ENCODE measurements around the gene SYNGR4. TPM values are rescaled to one million over a fixed set of nuclear protein-coding genes. Genes with fewer than 3 reads are reported as not detected.

Gene SYNGR4
- total and polyA plus RNA-seq, 2 donors (not counting 1 experiment from before 2014, with no cell fraction given) = not detected

DNA sequence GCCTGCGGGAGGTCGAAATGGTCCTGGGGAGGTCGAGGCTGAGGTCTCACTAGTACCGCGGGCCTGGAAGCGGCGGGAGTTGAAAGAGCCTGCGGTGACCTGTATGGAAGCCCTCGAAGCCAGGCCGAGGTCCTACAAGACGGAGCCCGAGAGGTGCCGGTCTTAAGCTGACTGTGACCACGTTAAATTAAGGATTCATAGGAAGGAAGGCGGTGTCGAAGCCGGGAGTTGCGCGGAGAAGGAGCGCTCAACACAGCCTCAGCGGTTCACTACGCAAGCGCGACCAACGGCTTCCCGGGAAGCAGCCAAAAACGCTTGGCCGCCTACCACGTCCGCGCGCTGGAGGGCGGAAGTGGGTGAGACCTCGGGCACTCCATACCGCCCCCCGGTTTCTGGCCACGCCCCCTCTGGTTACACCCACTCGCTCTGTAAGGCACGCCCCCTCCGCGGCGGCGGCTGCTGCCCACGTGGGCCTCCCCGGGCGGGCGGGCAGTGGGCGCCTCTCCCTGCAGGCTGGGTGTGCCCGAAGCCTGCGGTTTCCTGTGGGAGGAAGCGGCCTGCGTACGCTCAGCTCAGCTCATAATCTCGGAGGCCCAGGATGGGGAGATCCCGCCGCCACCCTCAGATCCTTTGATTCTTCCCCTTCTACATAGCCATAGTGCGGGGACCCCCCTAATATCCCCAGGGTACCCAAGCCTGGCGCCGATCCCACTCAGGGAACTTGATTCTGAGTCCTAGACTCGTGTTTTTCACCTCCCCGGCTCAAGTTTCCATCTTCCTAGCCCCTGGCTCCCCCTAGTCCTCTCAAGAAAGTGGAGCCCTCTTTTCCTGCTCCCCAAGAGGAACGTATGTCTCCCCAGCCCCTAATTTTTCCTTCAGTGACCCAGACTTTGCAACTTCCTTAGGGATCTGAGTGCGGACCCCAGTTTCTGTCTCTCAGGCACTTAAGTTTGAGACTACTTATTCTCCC is 42.3 kb upstream of the SYNGR4 start:
- POLR2A ChIA-PET = interaction anchor here (0.6 to 9.7 kb wide), 7 partner anchors 10 to 316 kb away, joined by 3 to 180 read pairs (median 5); partner anchors contain the start of genes KDELR1, SYNGR4 and TMEM143
- under 1% methylated on average over 59 of the region's 63 CpGs for WGBS (ENCODE audit: insufficient coverage)
- H3K9me3 Mint-ChIP-seq (ENCODE audit: insufficient read depth) = no peaks in the 10 kb centered on the region
- peak; percentile 99 for DNase-seq
- Histone ChIP-seq H3K36me3 (replicated peaks in 1 of 2; ENCODE audit: control extremely low read depth in 1 of 2, control insufficient read depth in 1 of 2, extremely low read depth in 1 of 2, insufficient read depth in 2 of 2, low read length in 1 of 2) (peaks cover 0 to 3% of the 10 kb centered on the region in 2 experiments), H2AFZ (ENCODE audit: insufficient read depth, low read depth, low read length, poor library complexity, severe bottlenecking) (peak overlapping the region; percentile 48), H3K27me3 (replicated peaks in 1 of 4; ENCODE audit: control extremely low read depth in 1 of 4, control insufficient read depth in 3 of 4, insufficient read depth in 4 of 4, low read length in 3 of 4) (no peaks in the 10 kb centered on the region), H3K9me3 (ENCODE audit: control extremely low read depth in 1 of 3, control insufficient read depth in 2 of 3, insufficient read depth in 1 of 3, low read length in 2 of 3) (peaks cover 0 to 3% (median 0%) of the 10 kb centered on the region in 3 donors), H3K4me2 (replicated peaks; ENCODE audit: low read depth, low read length, poor library complexity, severe bottlenecking) (peak overlapping the region; percentile 90), H3K9ac (ENCODE audit: low read length) (peak overlapping the region; percentile 88), H3K79me2 (ENCODE audit: control insufficient read depth, insufficient read depth, low read length) (peaks cover 28% of the 10 kb centered on the region), H3K4me3 (ENCODE audit: control extremely low read depth in 1 of 5, extremely low read depth in 1 of 5, insufficient read depth in 1 of 5, low read depth in 2 of 5, low read length in 4 of 5) (peak overlapping the region; percentile 67 to 96 (median 81)), H3K27ac (ENCODE audit: low read length in 2 of 2) (peak overlapping the region; percentile 95 to 100), H3K4me1 (ENCODE audit: control insufficient read depth in 2 of 2, insufficient read depth in 2 of 2, low read length in 2 of 2) (peaks cover 46 to 61% of the 10 kb centered on the region in 2 donors), H4K20me1 (ENCODE audit: control insufficient read depth, insufficient read depth, low read length, poor library complexity, severe bottlenecking) (peaks cover 12% of the 10 kb centered on the region)
- peak overlapping the region; percentile 100 for H3K27ac Mint-ChIP-seq
- peak; percentile 67 for ATAC-seq (ENCODE audit: low read depth)
- CTCF ChIA-PET = interaction anchor here (0.6 to 13.8 kb wide), 12 partner anchors 12 to 297 kb away, joined by 3 to 345 read pairs (median 4); partner anchors contain the start of genes KDELR1, RPL18, SPHK2 and SYNGR4
- H3K27me3 Mint-ChIP-seq = no peaks in the 10 kb centered on the region
- peak overlapping the region; percentile 97 for H3K4me3 Mint-ChIP-seq
- TF ChIP-seq, protein P1, sequence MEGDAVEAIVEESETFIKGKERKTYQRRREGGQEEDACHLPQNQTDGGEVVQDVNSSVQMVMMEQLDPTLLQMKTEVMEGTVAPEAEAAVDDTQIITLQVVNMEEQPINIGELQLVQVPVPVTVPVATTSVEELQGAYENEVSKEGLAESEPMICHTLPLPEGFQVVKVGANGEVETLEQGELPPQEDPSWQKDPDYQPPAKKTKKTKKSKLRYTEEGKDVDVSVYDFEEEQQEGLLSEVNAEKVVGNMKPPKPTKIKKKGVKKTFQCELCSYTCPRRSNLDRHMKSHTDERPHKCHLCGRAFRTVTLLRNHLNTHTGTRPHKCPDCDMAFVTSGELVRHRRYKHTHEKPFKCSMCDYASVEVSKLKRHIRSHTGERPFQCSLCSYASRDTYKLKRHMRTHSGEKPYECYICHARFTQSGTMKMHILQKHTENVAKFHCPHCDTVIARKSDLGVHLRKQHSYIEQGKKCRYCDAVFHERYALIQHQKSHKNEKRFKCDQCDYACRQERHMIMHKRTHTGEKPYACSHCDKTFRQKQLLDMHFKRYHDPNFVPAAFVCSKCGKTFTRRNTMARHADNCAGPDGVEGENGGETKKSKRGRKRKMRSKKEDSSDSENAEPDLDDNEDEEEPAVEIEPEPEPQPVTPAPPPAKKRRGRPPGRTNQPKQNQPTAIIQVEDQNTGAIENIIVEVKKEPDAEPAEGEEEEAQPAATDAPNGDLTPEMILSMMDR (IDR thresholded peaks at IDR 0.05) = no peak
- TF ChIP-seq EZH2 (IDR thresholded peaks at IDR 0.05; ENCODE audit: borderline replicate concordance, insufficient read depth, low read depth, low read length, poor library complexity, severe bottlenecking) = no peak
- peaks cover 51% of the 10 kb centered on the region for H3K4me1 Mint-ChIP-seq
- intact Hi-C loops (cut with micrococcal nuclease) = loop anchor here (1.0 to 5.0 kb wide), 9 partner anchors 42 to 297 kb away; partner anchors contain the start of genes CYTH2, KDELR1, LMTK3 and RPL18
